ENCODE results near the gene PYCARD.
"Not testable (repeated sequence)": the region's sequence is repeated elsewhere in the genome, so short reads cannot be mapped to it uniquely, and the experiment has no call there.

PYCARD gene

DNA sequence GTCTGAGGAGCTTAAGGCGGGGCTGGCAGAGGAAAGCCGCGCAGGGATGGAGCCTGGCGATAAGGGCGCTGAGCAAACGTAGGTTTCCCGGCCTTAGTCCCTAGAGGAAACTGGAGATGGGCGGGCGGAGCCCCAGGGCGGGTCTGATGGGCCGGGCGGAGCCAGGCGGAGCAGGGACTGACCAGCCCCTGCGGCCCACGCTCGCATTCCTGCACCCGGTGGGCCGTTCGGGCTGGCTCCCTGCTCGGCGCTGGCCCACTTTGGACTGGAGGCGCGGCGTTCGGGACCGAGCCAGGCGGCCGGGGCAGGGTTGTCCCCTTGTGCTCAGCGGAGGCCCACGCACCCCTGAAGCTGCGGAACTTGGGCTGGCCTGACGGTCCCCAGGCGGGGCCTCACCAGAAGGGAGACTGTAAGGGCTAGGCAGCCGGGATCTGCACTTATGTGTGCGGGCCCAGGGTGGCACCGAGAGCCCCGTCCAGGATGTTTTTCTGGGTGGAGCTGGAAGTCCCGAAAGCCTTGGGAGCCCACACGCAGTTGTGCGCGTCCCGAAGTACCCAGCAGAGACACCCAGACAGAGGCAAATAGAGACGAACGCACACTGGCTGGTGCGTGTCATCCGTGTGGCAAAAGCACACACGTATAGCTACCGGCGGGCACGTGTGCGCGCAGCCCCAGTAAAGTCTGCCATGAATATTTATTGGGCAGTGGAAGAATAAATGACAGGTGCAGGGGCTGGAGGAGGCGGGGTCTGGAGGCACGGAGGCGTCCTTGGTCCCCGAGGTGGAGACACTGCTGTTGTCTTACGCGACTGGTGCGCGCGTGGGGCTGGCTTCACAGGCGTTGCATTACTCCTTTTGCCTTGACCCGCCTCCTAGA, 13.0 kb upstream of the PYCARD start:
- no peak for DNase-seq (ENCODE audit: low read depth in 2 of 2)

- no peak for DNase-seq (ENCODE audit: low read depth in 2 of 2)
Measured at GRCh38 chr16:31214708-31215286, 12.2 kb upstream of the PYCARD start.

DNA sequence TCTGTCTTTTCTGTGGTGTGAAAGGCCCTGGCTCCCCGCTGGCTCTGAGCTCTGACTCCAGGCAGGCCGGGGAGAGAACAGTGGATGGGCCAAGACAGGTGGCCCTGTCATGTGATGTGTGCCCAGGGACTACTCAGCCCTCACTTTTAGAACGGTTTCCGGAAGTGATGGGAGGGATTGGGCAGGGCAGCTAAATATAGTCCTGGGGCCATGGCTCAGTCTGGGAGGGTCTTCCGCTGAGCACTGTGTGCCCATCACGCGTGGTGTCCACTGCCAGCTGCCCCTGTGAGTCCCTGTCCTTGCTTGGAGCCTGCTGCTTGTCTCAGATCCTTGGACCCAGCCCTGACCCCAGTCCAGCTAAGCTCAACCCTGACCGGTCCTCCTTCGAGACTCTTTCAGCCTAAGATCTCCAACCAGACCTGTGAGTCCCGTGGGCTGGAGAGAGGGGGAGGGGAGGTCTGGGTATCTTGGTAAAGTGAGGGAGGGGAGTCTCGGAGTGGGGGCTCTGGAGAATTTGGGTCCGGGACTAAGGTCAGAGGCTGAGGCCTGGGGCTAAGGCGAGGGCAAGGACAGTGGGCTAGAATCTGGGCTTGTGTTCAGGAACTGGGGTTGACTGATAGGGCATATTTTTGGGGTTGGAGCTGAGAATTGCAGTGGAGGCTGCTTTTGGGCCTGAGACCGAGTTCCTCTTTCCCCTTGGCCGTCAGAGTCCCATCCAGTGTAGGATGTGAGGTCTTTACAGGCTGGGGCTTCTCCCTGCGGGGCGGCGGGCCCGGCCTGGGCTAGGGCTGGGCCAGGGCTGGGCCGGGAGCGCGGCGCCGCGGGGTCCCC, 11.5 kb upstream of the PYCARD start, which contains the start of gene TRIM72:
TSS of gene TRIM72 (plus strand) at position 243 of the 831 bp plus-strand sequence. CDS start 620 bp downstream, outside the sequence.
- no peak for DNase-seq (ENCODE audit: low read depth in 2 of 2)

DNA sequence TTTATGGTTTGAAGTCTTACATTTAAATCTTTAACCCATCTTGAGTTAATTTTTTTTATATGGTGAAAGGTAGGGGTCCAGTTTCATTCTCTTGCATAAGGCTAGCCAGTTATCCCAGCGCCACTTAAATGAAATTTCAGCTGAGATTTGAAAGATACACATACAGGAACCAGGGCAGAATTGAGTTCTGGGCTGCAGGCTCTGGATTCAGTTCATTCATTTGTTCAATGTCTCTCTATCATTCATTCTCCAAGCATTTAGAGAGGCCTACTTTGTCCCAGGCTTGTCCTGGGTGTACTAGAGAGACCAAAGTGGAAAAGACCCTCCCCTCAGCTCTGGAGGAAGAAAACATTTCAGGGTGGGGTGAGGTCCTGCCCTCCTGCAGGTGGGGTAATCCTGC, 10.8 kb upstream of the PYCARD start:
- DNase-seq (ENCODE audit: low read depth in 2 of 2), result no peak

DNA sequence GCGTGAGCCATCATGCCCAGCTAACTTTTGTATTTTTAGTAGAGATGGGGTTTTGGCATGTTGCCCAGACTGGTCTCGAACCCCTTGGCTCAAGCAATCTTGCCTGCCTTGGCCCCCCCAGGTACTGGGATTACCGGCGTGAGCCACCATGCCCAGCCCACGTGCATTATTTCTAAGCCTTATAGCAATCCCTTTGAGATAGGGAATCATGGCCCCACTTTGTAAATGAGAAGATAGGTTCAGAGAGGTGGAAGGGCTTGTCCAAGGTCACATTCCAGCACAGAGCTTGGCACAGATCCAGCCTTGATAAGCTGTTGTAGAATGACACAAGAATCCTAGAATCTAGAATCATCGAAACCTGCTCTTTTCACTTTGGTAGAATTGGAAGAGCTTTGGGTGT, 4.2 kb upstream of the PYCARD start:
- DNase-seq (ENCODE audit: low read depth in 2 of 2), result no peak

- DNase-seq (ENCODE audit: low read depth in 2 of 2), result no peak
Measured at GRCh38 chr16:31204871-31205666, 2.5 kb upstream of the PYCARD start.

- DNase-seq (ENCODE audit: low read depth in 2 of 2), result no peak
Measured at GRCh38 chr16:31201582-31202413, 762 bp downstream of the PYCARD start.

- no peak for DNase-seq (ENCODE audit: low read depth in 2 of 2)
Measured at GRCh38 chr16:31200821-31201568, 1.6 kb downstream of the PYCARD start.

DNA sequence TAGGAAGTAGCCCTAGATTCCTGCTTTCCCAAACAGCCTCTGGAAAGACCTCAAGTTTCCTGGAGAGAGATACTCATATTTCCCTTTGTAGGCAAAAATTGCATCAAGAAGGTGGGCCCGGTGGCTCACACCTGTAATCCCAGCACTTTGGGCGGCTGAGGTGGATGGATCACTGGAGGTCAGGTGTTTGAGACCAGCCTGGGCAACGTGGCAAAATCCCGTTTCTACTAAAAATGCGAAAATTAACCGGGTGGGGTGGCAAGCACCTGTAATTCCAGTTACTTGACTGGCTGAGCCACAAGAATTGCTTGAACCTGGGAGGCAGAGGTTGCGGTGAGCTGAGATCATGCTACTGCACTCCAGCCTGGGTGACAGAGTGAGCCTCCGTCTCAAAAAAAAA, 2.4 kb downstream of the PYCARD start:
- DNase-seq (ENCODE audit: low read depth in 2 of 2), result not testable (repeated sequence)

GRCh38 chr16:31199430-31200041, 3.0 kb downstream of the PYCARD start:
- DNase-seq (ENCODE audit: low read depth in 2 of 2), result no peak

GRCh38 chr16:31198207-31198882, 4.2 kb downstream of the PYCARD start:
- DNase-seq (ENCODE audit: low read depth in 2 of 2), result no peak

- DNase-seq (ENCODE audit: low read depth in 2 of 2), result no peak
Measured at GRCh38 chr16:31196324-31197088, 6.1 kb downstream of the PYCARD start.

DNA sequence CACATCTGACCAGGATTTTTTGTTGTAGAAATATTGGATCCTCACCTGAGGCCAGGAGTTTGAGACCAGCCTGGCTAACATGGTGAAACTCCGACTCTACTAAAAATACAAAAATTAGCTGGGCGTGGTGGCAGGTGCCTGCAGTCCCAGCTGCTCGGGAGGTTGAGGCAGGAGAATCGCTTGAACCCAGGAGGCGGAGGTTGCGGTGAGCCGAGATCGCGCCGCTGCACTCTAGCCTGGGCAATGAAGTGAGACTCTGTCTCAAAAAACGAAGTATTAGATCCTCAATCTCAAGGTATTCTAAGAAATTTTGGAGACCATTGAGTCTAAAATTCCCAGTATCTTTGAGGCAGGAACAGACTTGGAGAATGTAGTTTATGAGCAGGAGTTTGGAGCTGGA, 6.7 kb downstream of the PYCARD start:
- DNase-seq (ENCODE audit: low read depth in 2 of 2), result not testable (repeated sequence)

- no peak for DNase-seq (ENCODE audit: low read depth in 2 of 2)
Measured at GRCh38 chr16:31194898-31195297, 7.7 kb downstream of the PYCARD start.

GRCh38 chr16:31193874-31194273, 8.7 kb downstream of the PYCARD start:
- no peak for DNase-seq (ENCODE audit: low read depth in 2 of 2)

GRCh38 chr16:31192856-31193642, 9.5 kb downstream of the PYCARD start:
- DNase-seq (ENCODE audit: low read depth in 2 of 2), result no peak

DNA sequence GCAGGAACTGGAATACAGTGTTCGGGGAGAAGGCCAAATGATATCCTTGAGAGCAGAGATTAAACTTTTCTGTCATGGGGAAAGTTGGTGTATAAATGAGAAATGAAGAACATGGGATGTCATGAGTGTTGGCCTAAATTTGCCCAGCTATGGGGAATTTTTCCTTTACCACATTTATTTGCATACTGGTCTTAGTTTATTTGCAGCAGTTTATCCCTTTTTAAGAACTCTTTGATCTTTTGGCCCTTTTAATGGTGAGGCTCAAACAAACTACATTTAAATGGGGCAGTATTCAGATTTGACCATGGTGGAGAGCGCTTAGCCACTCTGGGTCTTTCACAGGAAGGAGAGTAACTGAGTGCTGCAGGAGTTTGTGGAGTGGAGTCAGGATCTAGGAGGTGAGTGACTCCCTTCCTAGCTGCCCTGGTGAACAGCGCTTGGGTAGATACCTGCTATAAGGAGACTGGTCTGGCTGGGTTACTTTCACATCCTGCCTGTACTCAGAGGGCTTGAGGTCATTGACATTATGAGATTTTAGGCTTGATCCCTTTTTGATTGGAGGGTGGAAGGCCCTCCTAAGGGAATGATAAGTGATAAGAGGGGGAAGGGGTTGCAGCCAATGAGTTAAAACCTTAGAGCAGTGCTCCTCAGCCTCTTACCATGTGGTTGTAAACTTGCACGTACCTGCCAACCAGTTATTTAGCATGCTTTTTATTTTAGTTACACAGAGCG, 10.7 kb downstream of the PYCARD start:
- DNase-seq (ENCODE audit: low read depth in 2 of 2), result no peak

All from stimulated activated CD4-positive, alpha-beta T cell treated with anti-CD3 and anti-CD28 coated beads, Interleukin-15, amount 100 ng/mL, for 48 hours (primary cell).